GM19193 (cell line): ENCODE results near the gene DHX30.

Experiments used
- POLR2A ChIP-seq: IDR thresholded peaks from 4 replicates; pipeline ENCODE4 v1.6.1; 2011; ENCODE audit not compliant: insufficient read depth, insufficient read length; ENCODE audit errors: extremely low read depth

Gene DHX30

DNA sequence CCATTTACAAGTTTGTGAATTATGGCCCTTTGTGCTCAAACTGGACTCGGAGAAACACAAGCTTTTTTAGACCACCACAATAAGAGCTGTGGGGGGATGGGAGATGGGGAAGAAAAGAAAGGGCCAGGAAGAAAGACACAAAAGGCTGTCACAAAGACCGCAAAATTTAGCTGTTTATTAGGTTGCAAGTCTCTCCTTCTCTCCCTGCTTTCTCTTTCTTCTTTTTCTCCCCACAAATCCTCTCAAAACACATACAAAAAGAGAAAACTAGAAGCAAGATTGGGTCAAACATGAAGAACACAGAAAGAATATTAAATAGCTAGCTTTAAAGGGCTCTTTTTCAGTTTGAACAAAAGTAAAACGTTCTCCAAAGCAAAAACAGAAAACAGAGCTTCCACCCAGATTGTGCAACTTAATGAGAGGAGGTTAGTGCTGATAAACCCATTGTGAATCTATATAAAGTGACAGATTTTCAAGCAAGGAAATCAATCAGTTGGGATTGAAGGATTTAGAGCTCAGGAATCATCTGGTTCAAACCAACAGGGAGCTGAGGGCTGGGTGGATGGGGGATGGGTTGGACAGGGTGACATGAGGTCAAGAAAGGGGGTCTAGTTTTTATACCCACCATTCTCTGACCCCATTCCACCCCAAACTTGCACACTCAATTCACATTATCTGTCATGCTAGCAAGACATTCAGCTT is 87.3 kb downstream of the DHX30 start:
- TF ChIP-seq POLR2A: no peak

DNA sequence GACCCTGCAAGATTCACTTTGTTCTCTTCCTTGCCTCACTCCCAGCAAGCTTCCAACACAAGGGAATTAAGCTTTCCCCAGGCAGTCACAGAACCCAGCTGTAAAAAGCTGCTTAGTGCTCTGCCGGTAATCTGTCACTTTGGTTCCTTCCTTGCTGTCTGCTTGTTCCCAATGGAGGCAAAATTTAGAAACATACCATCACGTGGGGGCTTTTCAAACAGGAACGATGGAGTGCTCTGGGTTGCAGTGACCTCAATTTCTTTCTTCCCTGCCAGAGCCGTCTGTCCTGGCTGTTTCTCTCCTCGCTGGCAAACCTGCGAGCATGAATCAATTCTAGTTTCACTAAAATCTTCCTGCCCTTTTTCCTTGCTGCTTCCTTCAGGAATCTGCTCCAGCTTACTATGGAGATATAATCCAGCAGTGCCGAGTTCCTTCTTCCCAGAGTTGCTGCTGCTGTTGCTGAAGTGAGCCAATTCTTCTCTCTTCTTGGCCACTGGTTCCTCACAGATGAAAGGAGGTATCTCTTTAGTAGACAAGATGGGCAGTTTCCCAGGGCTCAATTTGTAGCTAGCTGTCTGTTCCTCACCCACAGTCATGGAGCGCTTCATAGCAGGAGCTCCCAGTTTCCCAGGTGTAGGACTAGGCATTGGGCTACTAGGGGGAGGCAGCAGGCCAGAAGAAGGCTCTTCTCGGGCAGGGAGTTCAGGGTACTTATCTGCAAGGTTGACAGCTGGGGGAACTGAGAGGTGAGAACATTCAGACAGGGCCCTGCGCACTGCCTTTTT is 88.1 kb downstream of the DHX30 start:
- TF ChIP-seq POLR2A: no peak

DNA sequence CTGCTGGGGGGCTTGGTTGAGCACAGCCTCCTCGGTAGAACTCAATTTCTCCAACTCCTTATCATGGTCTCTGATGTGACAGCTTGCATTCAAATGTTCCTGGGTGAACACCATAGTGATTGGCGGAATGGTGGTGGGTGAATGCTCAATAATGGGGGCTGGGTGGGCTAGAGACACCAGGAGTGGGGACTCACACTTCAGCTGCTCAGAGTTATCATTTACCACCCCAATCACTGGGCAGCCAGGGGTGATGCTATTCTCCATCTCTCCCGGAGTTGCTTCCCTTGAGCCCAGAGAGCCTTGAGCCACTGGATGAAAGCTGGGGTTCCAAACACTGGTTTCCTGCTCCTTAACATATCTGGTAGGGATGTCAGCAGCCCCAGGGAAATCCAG is 88.7 kb downstream of the DHX30 start:
- no peak for TF ChIP-seq POLR2A

DNA sequence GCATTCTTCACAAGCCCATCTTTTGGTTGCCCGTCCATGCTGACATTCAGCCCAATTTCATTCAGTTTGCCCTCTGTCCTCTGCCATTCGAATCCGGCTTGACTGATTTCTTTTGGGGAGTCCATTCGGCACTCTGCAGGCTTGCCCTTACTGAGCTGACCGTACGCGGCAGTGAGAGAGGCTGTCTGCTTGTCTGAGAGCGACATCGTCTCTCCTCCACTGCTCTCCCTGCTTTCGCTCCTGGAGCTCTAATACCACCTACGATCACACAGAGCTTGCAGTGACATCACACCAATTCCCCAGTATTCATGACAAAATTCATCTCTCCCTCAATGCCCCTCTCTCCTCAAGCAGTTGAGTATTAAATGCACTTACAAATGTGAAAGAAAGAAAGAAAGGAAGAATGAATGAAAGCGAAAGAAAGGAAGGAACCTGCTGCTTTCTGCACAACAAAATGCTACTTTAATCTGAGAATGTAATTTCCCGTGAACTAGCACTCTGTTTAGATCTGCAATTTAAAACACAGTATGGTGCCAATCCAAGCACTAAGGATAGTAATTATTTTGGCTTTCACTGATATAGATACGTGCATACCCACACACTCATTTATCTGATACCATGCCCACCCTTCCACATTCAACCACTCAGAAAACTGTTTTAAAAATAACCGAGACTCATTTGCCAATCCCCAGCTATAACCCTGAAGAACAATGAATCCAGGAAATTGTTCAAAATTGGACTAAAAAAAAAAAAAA is 89.5 kb downstream of the DHX30 start:
- TF ChIP-seq POLR2A: no peak

DNA sequence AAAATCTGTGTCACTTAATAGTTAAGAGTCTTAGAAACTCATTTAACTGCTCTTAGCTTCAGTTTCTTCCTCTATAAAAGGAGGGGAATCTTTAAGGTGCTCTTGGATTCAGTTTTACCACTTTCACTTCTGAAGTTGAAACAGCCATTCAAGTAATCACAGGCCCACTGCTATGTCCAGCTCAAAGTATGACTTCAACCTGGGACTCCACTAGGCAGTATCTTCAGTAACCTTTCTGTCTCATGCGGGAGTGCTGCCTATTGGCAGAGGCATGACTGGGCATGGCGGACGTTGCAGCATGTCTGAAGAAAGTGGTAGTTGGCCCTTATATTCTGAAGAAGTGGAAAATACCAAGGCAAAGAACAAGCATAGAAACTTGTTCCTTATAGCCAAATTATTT is 92.3 kb downstream of the DHX30 start:
- no peak for TF ChIP-seq POLR2A

DNA sequence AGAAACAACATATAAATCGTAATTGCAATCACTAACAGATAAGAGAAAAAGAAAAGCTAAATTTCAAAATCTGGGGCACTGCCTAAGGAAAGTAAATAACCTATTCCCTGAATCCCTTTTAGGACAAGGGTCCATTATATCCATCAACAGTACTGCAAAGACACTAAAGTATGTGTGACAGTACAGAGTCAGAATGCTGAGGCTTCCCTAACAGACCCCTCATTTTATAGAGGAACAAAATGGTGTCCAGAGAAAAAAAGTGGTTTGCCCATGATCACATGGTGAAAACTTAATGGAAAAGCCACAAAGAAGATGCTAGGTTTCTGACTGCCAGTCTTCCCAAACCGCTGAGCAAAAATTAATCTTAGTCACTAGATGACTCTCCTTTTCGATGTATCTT is 93.8 kb downstream of the DHX30 start:
- no peak for TF ChIP-seq POLR2A

DNA sequence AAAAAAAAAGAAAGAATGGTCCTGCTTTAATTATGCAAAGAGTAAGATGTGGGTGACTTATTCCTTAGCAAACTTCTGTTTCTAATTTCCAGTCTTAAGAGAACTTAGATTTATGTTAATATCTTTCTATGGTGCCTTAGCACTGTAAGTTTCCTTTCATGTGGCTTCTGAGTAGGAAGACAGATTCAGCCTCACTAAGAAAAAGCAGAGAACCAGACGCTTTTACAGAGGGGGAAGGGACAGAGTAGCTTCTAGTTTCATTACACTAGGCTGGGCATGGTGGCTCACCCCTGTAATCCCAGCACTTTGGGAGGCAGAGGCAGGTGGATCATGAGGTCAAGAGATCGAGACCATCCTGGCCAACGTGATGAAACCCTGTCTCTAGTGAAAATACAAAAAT is 95.0 kb downstream of the DHX30 start:
- no peak for TF ChIP-seq POLR2A

DNA sequence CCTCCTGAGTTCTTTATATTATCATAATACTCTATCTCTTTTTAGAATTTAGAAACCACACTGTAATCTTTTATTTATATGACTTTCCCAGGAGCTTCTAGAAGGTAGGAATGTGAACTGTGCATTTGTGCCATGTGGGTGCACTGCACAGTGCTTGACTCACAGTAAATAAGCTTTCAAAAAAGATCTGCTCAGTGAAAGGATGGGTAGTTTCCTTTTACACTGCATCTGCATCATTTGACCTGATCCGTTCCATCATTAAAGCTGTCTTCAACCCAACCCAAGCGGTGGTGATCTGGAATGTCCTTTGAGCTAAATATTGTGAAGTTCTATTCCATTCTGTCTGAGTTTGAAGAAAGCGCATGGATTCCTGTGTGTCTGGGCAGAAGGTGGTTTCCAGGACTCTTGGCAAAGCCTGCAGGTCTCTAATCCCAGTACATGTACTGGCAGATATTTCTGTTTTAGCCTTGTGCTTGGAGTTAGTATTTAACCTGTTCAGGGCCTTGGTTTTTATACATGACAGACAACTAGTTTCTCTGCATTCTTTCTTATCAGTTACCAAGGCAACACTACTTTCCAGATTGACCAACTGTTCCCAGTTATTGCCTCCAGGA is 96.7 kb downstream of the DHX30 start:
- TF ChIP-seq POLR2A: no peak
